ENCODE results near the gene KLK15. TPM values are rescaled to one million over a fixed set of nuclear protein-coding genes. Genes with fewer than 3 reads are reported as not detected.

Gene KLK15
- total RNA-seq, 1 donor from 2014 or later: not detected

DNA sequence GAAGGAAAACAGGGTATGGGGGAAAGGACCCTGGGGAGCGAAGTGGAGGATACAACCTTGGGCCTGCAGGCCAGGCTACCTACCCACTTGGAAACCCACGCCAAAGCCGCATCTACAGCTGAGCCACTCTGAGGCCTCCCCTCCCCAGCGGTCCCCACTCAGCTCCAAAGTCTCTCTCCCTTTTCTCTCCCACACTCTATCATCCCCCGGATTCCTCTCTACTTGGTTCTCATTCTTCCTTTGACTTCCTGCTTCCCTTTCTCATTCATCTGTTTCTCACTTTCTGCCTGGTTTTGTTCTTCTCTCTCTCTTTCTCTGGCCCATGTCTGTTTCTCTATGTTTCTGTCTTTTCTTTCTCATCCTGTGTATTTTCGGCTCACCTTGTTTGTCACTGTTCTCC lies 24.0 kb upstream of the KLK15 start:
- intact Hi-C loops (cut with DNase I): no loop called here
- Histone ChIP-seq H3K4me3 (no peak overlapping the region), H3K4me1 (no peaks in the 10 kb centered on the region), H3K9me3 (no peaks in the 10 kb centered on the region), H3K27ac (no peak overlapping the region), H3K36me3 (no peaks in the 10 kb centered on the region), H3K27me3 (no peaks in the 10 kb centered on the region)
- DNase-seq (ENCODE audit: extremely low spot score in 2 of 2): no peak
- TF ChIP-seq POLR2AphosphoS5 (IDR thresholded peaks at IDR 0.05; ENCODE audit: insufficient read depth in 1 of 2, low read depth in 1 of 2): no peak
- no peak for TF ChIP-seq POLR2A (IDR thresholded peaks at IDR 0.05)
- TF ChIP-seq, protein P1, sequence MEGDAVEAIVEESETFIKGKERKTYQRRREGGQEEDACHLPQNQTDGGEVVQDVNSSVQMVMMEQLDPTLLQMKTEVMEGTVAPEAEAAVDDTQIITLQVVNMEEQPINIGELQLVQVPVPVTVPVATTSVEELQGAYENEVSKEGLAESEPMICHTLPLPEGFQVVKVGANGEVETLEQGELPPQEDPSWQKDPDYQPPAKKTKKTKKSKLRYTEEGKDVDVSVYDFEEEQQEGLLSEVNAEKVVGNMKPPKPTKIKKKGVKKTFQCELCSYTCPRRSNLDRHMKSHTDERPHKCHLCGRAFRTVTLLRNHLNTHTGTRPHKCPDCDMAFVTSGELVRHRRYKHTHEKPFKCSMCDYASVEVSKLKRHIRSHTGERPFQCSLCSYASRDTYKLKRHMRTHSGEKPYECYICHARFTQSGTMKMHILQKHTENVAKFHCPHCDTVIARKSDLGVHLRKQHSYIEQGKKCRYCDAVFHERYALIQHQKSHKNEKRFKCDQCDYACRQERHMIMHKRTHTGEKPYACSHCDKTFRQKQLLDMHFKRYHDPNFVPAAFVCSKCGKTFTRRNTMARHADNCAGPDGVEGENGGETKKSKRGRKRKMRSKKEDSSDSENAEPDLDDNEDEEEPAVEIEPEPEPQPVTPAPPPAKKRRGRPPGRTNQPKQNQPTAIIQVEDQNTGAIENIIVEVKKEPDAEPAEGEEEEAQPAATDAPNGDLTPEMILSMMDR (IDR thresholded peaks at IDR 0.05): no peak

DNA sequence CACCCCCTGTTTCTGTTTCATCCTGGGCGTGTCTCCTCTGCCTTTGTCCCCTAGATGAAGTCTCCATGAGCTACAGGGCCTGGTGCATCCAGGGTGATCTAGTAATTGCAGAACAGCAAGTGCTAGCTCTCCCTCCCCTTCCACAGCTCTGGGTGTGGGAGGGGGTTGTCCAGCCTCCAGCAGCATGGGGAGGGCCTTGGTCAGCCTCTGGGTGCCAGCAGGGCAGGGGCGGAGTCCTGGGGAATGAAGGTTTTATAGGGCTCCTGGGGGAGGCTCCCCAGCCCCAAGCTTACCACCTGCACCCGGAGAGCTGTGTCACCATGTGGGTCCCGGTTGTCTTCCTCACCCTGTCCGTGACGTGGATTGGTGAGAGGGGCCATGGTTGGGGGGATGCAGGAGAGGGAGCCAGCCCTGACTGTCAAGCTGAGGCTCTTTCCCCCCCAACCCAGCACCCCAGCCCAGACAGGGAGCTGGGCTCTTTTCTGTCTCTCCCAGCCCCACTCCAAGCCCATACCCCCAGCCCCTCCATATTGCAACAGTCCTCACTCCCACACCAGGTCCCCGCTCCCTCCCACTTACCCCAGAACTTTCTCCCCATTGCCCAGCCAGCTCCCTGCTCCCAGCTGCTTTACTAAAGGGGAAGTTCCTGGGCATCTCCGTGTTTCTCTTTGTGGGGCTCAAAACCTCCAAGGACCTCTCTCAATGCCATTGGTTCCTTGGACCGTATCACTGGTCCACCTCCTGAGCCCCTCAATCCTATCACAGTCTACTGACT lies 21.4 kb upstream of the KLK15 start, which contains the start of gene KLK3:
Gene KLK3, plus strand, starts transcription at position 280 of the 775 bp plus-strand sequence. Its CDS starts 41 bp downstream, at position 321.
- Histone ChIP-seq H3K36me3 (no peaks in the 10 kb centered on the region), H3K4me3 (no peak within 1 kb of the TSS), H3K27ac (no peak within 1 kb of the TSS), H3K9me3 (no peaks in the 10 kb centered on the region), H3K27me3 (no peaks in the 10 kb centered on the region), H3K4me1 (no peaks in the 10 kb centered on the region)
- intact Hi-C loops (cut with DNase I): no loop called here
- no peak for TF ChIP-seq POLR2A (IDR thresholded peaks at IDR 0.05)
- no peak for DNase-seq (ENCODE audit: extremely low spot score in 2 of 2)

DNA sequence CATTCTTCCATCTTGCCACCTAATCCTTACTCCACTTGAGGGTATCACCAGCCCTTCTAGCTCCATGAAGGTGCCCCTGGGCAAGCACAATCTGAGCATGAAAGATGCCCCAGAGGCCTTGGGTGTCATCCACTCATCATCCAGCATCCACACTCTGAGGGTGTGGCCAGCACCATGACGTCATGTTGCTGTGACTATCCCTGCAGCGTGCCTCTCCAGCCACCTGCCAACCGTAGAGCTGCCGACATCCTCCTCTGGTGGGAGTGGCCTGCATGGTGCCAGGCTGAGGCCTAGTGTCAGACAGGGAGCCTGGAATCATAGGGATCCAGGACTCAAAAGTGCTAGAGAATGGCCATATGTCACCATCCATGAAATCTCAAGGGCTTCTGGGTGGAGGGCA lies 18.2 kb upstream of the KLK15 start:
- TF ChIP-seq POLR2AphosphoS5 (IDR thresholded peaks at IDR 0.05; ENCODE audit: insufficient read depth in 1 of 2, low read depth in 1 of 2): no peak
- TF ChIP-seq POLR2A (IDR thresholded peaks at IDR 0.05): no peak
- TF ChIP-seq, protein P1 (IDR thresholded peaks at IDR 0.05): no peak

GRCh38 chr19:50850738-50851137 lies 17.4 kb upstream of the KLK15 start:
- H3K4me1 ChIP-seq: no peaks in the 10 kb centered on the region
- H3K27ac ChIP-seq: no peak overlapping the region
- H3K27me3 ChIP-seq: no peaks in the 10 kb centered on the region
- no peaks in the 10 kb centered on the region for H3K36me3 ChIP-seq
- intact Hi-C loops (cut with DNase I): no loop called here
- H3K9me3 ChIP-seq: no peaks in the 10 kb centered on the region
- TF ChIP-seq, protein P1 (IDR thresholded peaks at IDR 0.05): no peak
- no peak for TF ChIP-seq POLR2AphosphoS5 (IDR thresholded peaks at IDR 0.05; ENCODE audit: insufficient read depth in 1 of 2, low read depth in 1 of 2)
- H3K4me3 ChIP-seq: no peak overlapping the region
- no peak for DNase-seq (ENCODE audit: extremely low spot score in 2 of 2)

More for the DNA sequence above, 18.2 kb upstream of the KLK15 start:
- Histone ChIP-seq H3K4me1 (no peaks in the 10 kb centered on the region), H3K4me3 (no peak overlapping the region), H3K9me3 (no peaks in the 10 kb centered on the region), H3K36me3 (no peaks in the 10 kb centered on the region), H3K27me3 (no peaks in the 10 kb centered on the region), H3K27ac (no peak overlapping the region)
- intact Hi-C loops (cut with DNase I): no loop called here
- no peak for DNase-seq (ENCODE audit: extremely low spot score in 2 of 2)

GRCh38 chr19:50844296-50844935 lies 11.0 kb upstream of the KLK15 start:
- intact Hi-C loops (cut with DNase I): no loop called here
- TF ChIP-seq POLR2A (IDR thresholded peaks at IDR 0.05): no peak
- no peak for TF ChIP-seq POLR2AphosphoS5 (IDR thresholded peaks at IDR 0.05; ENCODE audit: insufficient read depth in 1 of 2, low read depth in 1 of 2)
- TF ChIP-seq, protein P1 (IDR thresholded peaks at IDR 0.05): no peak
- Histone ChIP-seq H3K4me3 (no peak overlapping the region), H3K36me3 (no peaks in the 10 kb centered on the region), H3K4me1 (no peaks in the 10 kb centered on the region), H3K27me3 (no peaks in the 10 kb centered on the region), H3K9me3 (no peaks in the 10 kb centered on the region), H3K27ac (no peak overlapping the region)
- no peak for DNase-seq (ENCODE audit: extremely low spot score in 2 of 2)
